ENCODE results near the gene MUL1. TPM values are rescaled to one million over a fixed set of nuclear protein-coding genes. Genes with fewer than 3 reads are reported as not detected.

MUL1 gene
- total and polyA plus RNA-seq, 2 experiments from 2014 or later, result 50.6 to 50.7 TPM

DNA sequence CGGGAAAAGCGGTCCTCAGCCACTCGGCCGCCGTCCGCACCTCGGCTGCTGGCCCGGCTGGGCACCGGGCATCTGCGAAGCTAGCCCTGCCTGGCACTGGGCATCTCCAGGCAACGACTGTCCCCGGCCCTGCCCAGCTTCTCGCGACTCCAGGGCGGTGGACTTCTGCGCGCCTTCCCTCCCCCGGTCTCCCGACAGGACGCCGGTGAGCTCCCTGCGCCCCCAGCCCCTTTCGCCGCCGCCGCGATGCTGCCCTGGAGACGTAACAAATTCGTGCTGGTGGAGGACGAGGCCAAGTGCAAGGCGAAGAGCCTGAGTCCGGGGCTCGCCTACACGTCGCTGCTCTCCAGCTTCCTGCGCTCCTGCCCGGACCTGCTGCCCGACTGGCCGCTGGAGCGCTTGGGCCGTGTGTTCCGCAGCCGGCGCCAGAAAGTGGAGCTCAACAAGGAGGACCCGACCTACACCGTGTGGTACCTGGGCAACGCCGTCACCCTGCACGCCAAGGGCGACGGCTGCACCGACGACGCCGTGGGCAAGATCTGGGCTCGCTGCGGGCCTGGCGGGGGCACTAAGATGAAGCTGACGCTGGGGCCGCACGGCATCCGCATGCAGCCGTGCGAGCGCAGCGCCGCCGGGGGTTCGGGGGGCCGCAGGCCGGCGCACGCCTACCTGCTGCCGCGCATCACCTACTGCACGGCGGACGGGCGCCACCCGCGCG lies 44.9 kb upstream of the MUL1 start:
- peak; percentile 56 for DNase-seq
- peak overlapping the region; percentile 62 for H3K4me3 ChIP-seq

GRCh38 chr1:20551945-20552727 lies 44.2 kb upstream of the MUL1 start, which contains the start of gene FAM43B:
Gene FAM43B (plus strand): TSS chr1:20552573. CDS start chr1:20552974, 401 bp downstream.
- peaks cover 29% of the 10 kb centered on the region for H3K27me3 ChIP-seq (replicated peaks; ENCODE audit: insufficient read depth)
- in situ Hi-C loops (cut with MboI), result no loop called here

More for the DNA sequence above, 44.9 kb upstream of the MUL1 start:
- Histone ChIP-seq H3K27ac (no peak overlapping the region), H4K20me1 (ENCODE audit: insufficient read depth) (no peaks in the 10 kb centered on the region), H3K79me2 (ENCODE audit: insufficient read depth) (no peaks in the 10 kb centered on the region), H3K4me2 (ENCODE audit: unreplicated experiment) (peak overlapping the region; percentile 41), H2AFZ (peak overlapping the region; percentile 47), H3K9ac (no peak overlapping the region), H3K27me3 (replicated peaks; ENCODE audit: insufficient read depth) (peaks cover 28% of the 10 kb centered on the region), H3F3A (ENCODE audit: insufficient read depth) (no peaks in the 10 kb centered on the region), H3K4me1 (ENCODE audit: insufficient read depth) (no peaks in the 10 kb centered on the region), H3K9me2 (ENCODE audit: insufficient read depth) (no peaks in the 10 kb centered on the region), H3K9me3 (ENCODE audit: low read depth) (no peaks in the 10 kb centered on the region), H3K36me3 (ENCODE audit: low read depth) (no peaks in the 10 kb centered on the region)
- WGBS, 2 experiments (ENCODE audit: low coverage in 1 of 2, low lambda C conversion rate in 2 of 2, missing lambda C conversion rate in 2 of 2), result 3 to 5% methylated on average over 60 to 81 of the region's 82 CpGs
- TF ChIP-seq EZH2 (IDR thresholded peaks at IDR 0.05; ENCODE audit: insufficient read depth, poor library complexity, severe bottlenecking) (peak; percentile 12), EZH2phosphoT487 (IDR thresholded peaks at IDR 0.05; ENCODE audit: insufficient read depth, low read depth) (no peak)
- in situ Hi-C loops (cut with MboI), result no loop called here

DNA sequence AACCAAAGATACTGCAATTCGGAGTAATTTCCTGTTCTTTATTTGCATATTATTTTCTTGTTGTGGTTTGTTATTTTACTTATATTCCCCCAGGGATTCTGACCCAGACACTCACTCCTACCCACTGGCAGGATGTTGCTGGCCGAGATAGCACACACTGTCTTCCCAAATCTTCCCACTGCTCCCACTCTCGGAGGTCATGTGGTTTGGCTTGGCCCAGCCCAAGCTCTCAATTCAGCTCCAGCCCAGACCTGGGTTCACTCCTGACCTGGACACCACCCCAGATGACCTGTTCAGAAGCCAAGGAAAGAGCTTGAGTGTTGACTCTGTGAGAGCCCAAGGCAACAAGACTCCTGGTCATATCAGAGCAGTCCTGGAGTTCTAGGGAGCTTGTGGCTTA lies 43.2 kb upstream of the MUL1 start:
- TF ChIP-seq EZH2phosphoT487 (IDR thresholded peaks at IDR 0.05; ENCODE audit: insufficient read depth, low read depth), result no peak
- TF ChIP-seq EZH2 (IDR thresholded peaks at IDR 0.05; ENCODE audit: insufficient read depth, poor library complexity, severe bottlenecking), result no peak
- Histone ChIP-seq H3K36me3 (ENCODE audit: low read depth) (no peaks in the 10 kb centered on the region), H3K9me3 (ENCODE audit: low read depth) (no peaks in the 10 kb centered on the region), H2AFZ (no peak overlapping the region), H3K4me1 (ENCODE audit: insufficient read depth) (no peaks in the 10 kb centered on the region), H3K27me3 (replicated peaks; ENCODE audit: insufficient read depth) (peaks cover 35% of the 10 kb centered on the region), H3K9me2 (ENCODE audit: insufficient read depth) (no peaks in the 10 kb centered on the region), H3K79me2 (ENCODE audit: insufficient read depth) (no peaks in the 10 kb centered on the region), H3K27ac (no peak overlapping the region), H3K4me3 (no peak overlapping the region), H3K9ac (no peak overlapping the region), H3K4me2 (ENCODE audit: unreplicated experiment) (no peak overlapping the region), H3F3A (ENCODE audit: insufficient read depth) (no peaks in the 10 kb centered on the region), H4K20me1 (ENCODE audit: insufficient read depth) (no peaks in the 10 kb centered on the region)
- no peak for DNase-seq
- 74 to 75% methylated on average over 3 of the region's 3 CpGs for WGBS, 2 experiments (ENCODE audit: low coverage in 1 of 2, low lambda C conversion rate in 2 of 2, missing lambda C conversion rate in 2 of 2)
- in situ Hi-C loops (cut with MboI), result no loop called here

More at GRCh38 chr1:20551945-20552727, 44.2 kb upstream of the MUL1 start, which contains the start of gene FAM43B:
- Histone ChIP-seq H3K9ac (no peak within 1 kb of the TSS), H3K9me3 (ENCODE audit: low read depth) (no peaks in the 10 kb centered on the region), H3K27ac (no peak within 1 kb of the TSS), H3K79me2 (ENCODE audit: insufficient read depth) (no peaks in the 10 kb centered on the region), H3K9me2 (ENCODE audit: insufficient read depth) (no peaks in the 10 kb centered on the region), H3F3A (ENCODE audit: insufficient read depth) (no peaks in the 10 kb centered on the region), H4K20me1 (ENCODE audit: insufficient read depth) (no peaks in the 10 kb centered on the region), H3K4me2 (ENCODE audit: unreplicated experiment) (peak within 1 kb of the TSS; percentile 41), H3K36me3 (ENCODE audit: low read depth) (no peaks in the 10 kb centered on the region), H3K4me1 (ENCODE audit: insufficient read depth) (no peaks in the 10 kb centered on the region), H2AFZ (peak within 1 kb of the TSS; percentile 47), H3K4me3 (peak within 1 kb of the TSS; percentile 62)
- DNase-seq, result peak; percentile 61
- TF ChIP-seq EZH2 (IDR thresholded peaks at IDR 0.05; ENCODE audit: insufficient read depth, poor library complexity, severe bottlenecking) (peak; percentile 24), EZH2phosphoT487 (IDR thresholded peaks at IDR 0.05; ENCODE audit: insufficient read depth, low read depth) (no peak)
- WGBS, 2 experiments (ENCODE audit: low coverage in 1 of 2, low lambda C conversion rate in 2 of 2, missing lambda C conversion rate in 2 of 2), result 11 to 14% methylated on average over 30 to 47 of the region's 47 CpGs

- no peak overlapping the region for H3K27ac ChIP-seq
- H3K27me3 ChIP-seq (replicated peaks; ENCODE audit: insufficient read depth), result peaks cover 44% of the 10 kb centered on the region
- H2AFZ ChIP-seq, result no peak overlapping the region
- no peaks in the 10 kb centered on the region for H4K20me1 ChIP-seq (ENCODE audit: insufficient read depth)
- H3F3A ChIP-seq (ENCODE audit: insufficient read depth), result no peaks in the 10 kb centered on the region
- H3K4me3 ChIP-seq, result no peak overlapping the region
- no peak overlapping the region for H3K9ac ChIP-seq
- H3K4me1 ChIP-seq (ENCODE audit: insufficient read depth), result no peaks in the 10 kb centered on the region
- no peaks in the 10 kb centered on the region for H3K36me3 ChIP-seq (ENCODE audit: low read depth)
- in situ Hi-C loops (cut with MboI), result loop anchor here (25.0 kb wide), 1 partner anchor 641 kb away; the partner anchor contains the start of gene EIF4G3
- TF ChIP-seq EZH2 (IDR thresholded peaks at IDR 0.05; ENCODE audit: insufficient read depth, poor library complexity, severe bottlenecking), result no peak
- no peak for TF ChIP-seq EZH2phosphoT487 (IDR thresholded peaks at IDR 0.05; ENCODE audit: insufficient read depth, low read depth)
- no peak overlapping the region for H3K4me2 ChIP-seq (ENCODE audit: unreplicated experiment)
- DNase-seq, result no peak
- H3K79me2 ChIP-seq (ENCODE audit: insufficient read depth), result no peaks in the 10 kb centered on the region
- H3K9me3 ChIP-seq (ENCODE audit: low read depth), result no peaks in the 10 kb centered on the region
- 92 to 95% methylated on average over 3 of the region's 3 CpGs for WGBS, 2 experiments (ENCODE audit: low coverage in 1 of 2, low lambda C conversion rate in 2 of 2, missing lambda C conversion rate in 2 of 2)
- H3K9me2 ChIP-seq (ENCODE audit: insufficient read depth), result no peaks in the 10 kb centered on the region
These were observed 38.7 kb upstream of the MUL1 start for GRCh38 chr1:20546637-20547036.

All from GM23248 (cell line).